K562 (cell line): ENCODE data around the gene PCDH7.

Experiments
- HMG20A ChIP-seq: fragments of 450-650 bp; formaldehyde crosslinking; conservative IDR thresholded peaks from 2 replicates; pipeline ENCODE4 v1.4.0; 2020; ENCODE audit warnings: mild to moderate bottlenecking, mixed read lengths
- HNRNPL ChIP-seq: fragments of 200-400 bp; formaldehyde crosslinking; IDR thresholded peaks from 2 replicates; pipeline ENCODE4 v1.6.1; 2017; ENCODE audit warnings: low read depth, mild to moderate bottlenecking, low read length
- TF ChIP-seq, protein P1 (sequence below), 3 experiments: IDR thresholded peaks in 2 of 3; conservative IDR thresholded peaks in 1 of 3; 2 replicates each; pipeline ENCODE4 v1.5.1; 2011 to 2012; ENCODE audit warnings: low read length in 3 of 3, mild to moderate bottlenecking in 3 of 3, control low read depth in 2 of 3, improper control_type of control experiment in 1 of 3, inconsistent platforms in 1 of 3, low read depth in 1 of 3, mixed read lengths in 1 of 3, moderate library complexity in 1 of 3; ENCODE audit not compliant: insufficient read depth in 2 of 3

DNA sequence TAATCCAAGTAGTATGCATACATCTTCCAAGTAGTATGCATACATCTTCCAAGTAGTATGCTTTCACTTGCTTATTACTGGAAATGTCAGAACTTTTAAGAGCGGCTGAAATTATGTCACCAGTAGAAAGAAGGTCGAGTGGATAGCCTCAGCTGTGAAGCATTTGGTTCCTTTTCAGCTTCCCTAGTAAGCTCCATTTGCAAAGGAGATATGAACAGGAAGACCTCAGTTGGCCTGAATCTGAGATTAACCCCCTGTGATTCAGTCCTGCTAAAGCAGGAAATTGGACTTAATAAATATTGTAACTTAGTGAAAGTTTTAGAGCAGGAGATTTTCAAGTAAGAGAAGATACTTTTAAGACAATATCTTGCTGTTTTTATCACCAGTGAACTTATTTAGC lies 48.1 kb downstream of the PCDH7 start:
- TF ChIP-seq, protein P1, sequence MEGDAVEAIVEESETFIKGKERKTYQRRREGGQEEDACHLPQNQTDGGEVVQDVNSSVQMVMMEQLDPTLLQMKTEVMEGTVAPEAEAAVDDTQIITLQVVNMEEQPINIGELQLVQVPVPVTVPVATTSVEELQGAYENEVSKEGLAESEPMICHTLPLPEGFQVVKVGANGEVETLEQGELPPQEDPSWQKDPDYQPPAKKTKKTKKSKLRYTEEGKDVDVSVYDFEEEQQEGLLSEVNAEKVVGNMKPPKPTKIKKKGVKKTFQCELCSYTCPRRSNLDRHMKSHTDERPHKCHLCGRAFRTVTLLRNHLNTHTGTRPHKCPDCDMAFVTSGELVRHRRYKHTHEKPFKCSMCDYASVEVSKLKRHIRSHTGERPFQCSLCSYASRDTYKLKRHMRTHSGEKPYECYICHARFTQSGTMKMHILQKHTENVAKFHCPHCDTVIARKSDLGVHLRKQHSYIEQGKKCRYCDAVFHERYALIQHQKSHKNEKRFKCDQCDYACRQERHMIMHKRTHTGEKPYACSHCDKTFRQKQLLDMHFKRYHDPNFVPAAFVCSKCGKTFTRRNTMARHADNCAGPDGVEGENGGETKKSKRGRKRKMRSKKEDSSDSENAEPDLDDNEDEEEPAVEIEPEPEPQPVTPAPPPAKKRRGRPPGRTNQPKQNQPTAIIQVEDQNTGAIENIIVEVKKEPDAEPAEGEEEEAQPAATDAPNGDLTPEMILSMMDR (IDR thresholded peaks at IDR 0.05 in 2 of 3, conservative IDR thresholded peaks at IDR 0.05 in 1 of 3; ENCODE audit: insufficient read depth in 2 of 3, low read depth in 1 of 3, low read length in 3 of 3) = no peak
- no peak for TF ChIP-seq HNRNPL
- TF ChIP-seq HMG20A = no peak
